ENCODE data around the gene TP53BP2.

TP53BP2 gene

DNA sequence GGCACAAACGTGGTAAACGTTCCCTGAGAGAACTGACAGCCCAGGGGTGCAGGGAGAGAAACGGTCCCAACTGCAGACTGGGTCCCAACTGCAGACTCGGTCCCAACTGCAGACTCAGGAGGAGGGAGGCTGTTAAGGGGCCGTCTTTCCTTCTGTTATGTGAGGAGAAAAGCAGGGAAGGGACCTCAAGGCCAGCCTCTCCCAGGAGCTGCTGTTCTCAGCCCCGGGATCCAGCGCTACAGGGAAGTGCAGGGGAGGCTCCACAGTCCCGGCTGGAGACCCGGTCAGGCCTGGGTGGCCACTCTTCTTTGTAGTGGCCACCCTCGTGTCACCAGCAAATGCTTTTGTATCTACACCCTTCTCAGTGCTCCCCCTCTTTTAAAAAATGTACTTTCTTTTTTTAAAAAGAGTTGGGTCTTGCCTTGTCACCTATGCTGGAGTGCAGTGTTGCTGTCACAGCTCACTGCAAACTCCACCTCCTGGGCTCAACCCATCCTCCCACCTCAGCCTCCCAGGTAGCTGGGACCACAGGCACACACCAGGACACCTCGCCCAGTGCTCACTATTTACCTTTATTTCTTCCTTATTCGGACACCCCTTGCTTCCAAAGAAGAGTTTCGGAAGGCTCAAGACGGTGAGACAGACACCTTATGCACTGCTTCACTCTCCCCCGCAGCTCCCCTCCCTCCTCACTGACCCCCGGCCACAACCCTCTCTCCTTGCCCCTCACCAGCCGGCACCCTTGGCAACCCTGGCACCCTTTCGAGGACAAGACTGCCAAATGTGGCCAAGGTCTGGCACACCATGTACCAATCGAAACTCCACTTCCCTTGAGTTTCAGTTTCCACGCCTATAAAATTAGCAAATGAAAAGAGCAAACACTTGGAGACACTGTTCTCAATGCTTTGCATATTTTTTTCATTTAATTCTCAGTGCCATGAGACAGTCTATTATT is 111.6 kb downstream of the TP53BP2 start:
- no peaks in the 10 kb centered on the region for H3K9me2 ChIP-seq (replicated peaks; ENCODE audit: low read depth, low read length)
- no peaks in the 10 kb centered on the region for H4K20me1 ChIP-seq (ENCODE audit: insufficient read depth, low read length, poor library complexity, severe bottlenecking)
- H3K4me3 ChIP-seq (ENCODE audit: low read length, poor library complexity, severe bottlenecking): no peak overlapping the region
- no peak overlapping the region for H2AFZ ChIP-seq (ENCODE audit: low read length)
- H3K4me1 ChIP-seq (ENCODE audit: insufficient read depth, low read length, poor library complexity, severe bottlenecking): no peaks in the 10 kb centered on the region
- H3K4me2 ChIP-seq (ENCODE audit: low read depth, low read length, poor library complexity, severe bottlenecking): no peak overlapping the region
- no peaks in the 10 kb centered on the region for H3F3A ChIP-seq (ENCODE audit: low read depth)
- H3K9ac ChIP-seq (ENCODE audit: low read depth, low read length, poor library complexity, severe bottlenecking): no peak overlapping the region
- H3K27me3 ChIP-seq (ENCODE audit: insufficient read depth, low read length, poor library complexity, severe bottlenecking): no peaks in the 10 kb centered on the region
- H3K9me3 ChIP-seq (ENCODE audit: insufficient read depth, low read depth, low read length): no peaks in the 10 kb centered on the region
- TF ChIP-seq, protein P1, sequence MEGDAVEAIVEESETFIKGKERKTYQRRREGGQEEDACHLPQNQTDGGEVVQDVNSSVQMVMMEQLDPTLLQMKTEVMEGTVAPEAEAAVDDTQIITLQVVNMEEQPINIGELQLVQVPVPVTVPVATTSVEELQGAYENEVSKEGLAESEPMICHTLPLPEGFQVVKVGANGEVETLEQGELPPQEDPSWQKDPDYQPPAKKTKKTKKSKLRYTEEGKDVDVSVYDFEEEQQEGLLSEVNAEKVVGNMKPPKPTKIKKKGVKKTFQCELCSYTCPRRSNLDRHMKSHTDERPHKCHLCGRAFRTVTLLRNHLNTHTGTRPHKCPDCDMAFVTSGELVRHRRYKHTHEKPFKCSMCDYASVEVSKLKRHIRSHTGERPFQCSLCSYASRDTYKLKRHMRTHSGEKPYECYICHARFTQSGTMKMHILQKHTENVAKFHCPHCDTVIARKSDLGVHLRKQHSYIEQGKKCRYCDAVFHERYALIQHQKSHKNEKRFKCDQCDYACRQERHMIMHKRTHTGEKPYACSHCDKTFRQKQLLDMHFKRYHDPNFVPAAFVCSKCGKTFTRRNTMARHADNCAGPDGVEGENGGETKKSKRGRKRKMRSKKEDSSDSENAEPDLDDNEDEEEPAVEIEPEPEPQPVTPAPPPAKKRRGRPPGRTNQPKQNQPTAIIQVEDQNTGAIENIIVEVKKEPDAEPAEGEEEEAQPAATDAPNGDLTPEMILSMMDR (conservative IDR thresholded peaks at IDR 0.05; ENCODE audit: low read length): no peak
- no peak for TF ChIP-seq EZH2phosphoT487 (IDR thresholded peaks at IDR 0.05; ENCODE audit: borderline replicate concordance)
- H3K36me3 ChIP-seq (ENCODE audit: insufficient read depth, low read length): no peaks in the 10 kb centered on the region
- H3K79me2 ChIP-seq (ENCODE audit: insufficient read depth, low read length): no peaks in the 10 kb centered on the region

DNA sequence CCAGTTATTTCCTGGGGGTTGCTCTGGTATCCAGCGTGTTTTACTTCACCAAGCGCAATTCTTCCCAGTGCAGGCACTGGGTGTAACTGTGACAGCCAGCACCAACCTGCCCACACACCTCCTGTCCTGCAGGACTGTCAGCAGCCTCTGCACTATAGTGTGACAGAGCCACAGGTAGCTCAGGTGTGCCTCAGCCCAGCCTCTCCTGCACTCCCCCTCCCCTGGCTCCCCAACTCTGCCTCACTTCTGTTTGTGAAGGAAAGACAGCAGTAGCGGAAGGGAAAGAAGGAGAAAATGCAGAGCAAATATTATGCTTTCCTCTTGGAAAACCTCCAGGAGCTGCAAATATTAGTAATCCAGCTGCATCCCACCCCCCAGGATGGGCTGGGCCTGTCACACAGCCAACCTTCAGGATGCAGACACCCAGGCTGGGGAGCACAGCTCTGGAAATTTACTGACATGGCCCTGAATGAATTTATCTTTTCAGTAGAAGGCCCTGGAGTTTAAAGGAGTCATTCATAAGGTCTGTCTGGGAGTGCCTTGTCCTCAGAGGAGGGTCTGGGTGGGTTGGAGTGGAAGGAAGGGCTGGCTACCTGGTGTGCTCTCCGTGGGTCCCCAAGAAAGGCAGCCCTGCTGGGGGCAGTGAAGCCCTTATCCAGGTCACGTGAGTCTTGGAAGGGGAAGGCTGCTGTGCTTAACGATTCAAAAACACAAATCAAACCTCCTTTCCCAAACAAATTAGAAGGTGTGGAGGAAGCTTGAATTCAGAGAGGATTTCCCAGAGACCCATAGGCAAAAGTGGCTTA is 112.6 kb downstream of the TP53BP2 start:
- no peaks in the 10 kb centered on the region for H4K20me1 ChIP-seq (ENCODE audit: insufficient read depth, low read length, poor library complexity, severe bottlenecking)
- no peak overlapping the region for H3K4me3 ChIP-seq (ENCODE audit: low read length, poor library complexity, severe bottlenecking)
- no peak overlapping the region for H3K9ac ChIP-seq (ENCODE audit: low read depth, low read length, poor library complexity, severe bottlenecking)
- H3K4me1 ChIP-seq (ENCODE audit: insufficient read depth, low read length, poor library complexity, severe bottlenecking): no peaks in the 10 kb centered on the region
- no peak overlapping the region for H3K4me2 ChIP-seq (ENCODE audit: low read depth, low read length, poor library complexity, severe bottlenecking)
- no peaks in the 10 kb centered on the region for H3K27me3 ChIP-seq (ENCODE audit: insufficient read depth, low read length, poor library complexity, severe bottlenecking)
- no peaks in the 10 kb centered on the region for H3F3A ChIP-seq (ENCODE audit: low read depth)
- H3K9me3 ChIP-seq (ENCODE audit: insufficient read depth, low read depth, low read length): no peaks in the 10 kb centered on the region
- no peaks in the 10 kb centered on the region for H3K36me3 ChIP-seq (ENCODE audit: insufficient read depth, low read length)
- no peaks in the 10 kb centered on the region for H3K9me2 ChIP-seq (replicated peaks; ENCODE audit: low read depth, low read length)
- H2AFZ ChIP-seq (ENCODE audit: low read length): no peak overlapping the region
- no peak for TF ChIP-seq EZH2phosphoT487 (IDR thresholded peaks at IDR 0.05; ENCODE audit: borderline replicate concordance)
- TF ChIP-seq, protein P1 (conservative IDR thresholded peaks at IDR 0.05; ENCODE audit: low read length): no peak
- no peaks in the 10 kb centered on the region for H3K79me2 ChIP-seq (ENCODE audit: insufficient read depth, low read length)

DNA sequence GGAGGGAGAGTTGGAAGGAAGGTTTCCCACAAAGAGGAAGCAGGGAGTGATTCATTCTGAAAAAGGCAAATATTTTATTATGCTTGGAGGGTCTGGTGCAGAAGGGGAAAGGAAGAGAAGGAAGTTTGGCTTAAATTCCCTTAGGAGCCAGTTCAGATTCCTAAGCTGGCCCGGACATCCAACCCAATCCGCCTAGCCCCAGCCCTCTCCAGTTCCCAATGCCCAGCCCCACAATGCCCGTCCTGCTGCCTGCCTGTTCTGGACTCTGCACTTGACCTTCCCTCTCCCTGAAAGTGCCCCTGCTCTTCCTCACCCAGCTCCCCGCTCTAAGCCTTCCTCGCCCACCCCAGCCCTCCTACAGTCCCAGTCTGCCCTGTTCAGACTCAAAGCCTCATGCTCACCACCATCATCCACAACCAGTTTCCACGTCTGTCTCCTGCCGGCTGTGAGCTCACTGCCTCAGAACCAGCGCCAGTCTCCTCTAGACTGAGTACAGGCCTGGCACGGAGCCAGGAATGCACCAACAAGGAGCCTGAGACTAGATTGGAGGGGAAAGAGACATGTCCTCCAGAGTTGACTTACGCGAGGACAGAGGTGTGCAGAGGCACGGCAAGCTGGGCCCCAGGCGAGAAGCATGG is 114.5 kb downstream of the TP53BP2 start:
- no peak overlapping the region for H3K9ac ChIP-seq (ENCODE audit: low read depth, low read length, poor library complexity, severe bottlenecking)

More for the DNA sequence above, 114.5 kb downstream of the TP53BP2 start:
- Histone ChIP-seq H3K79me2 (ENCODE audit: insufficient read depth, low read length) (no peaks in the 10 kb centered on the region), H4K20me1 (ENCODE audit: insufficient read depth, low read length, poor library complexity, severe bottlenecking) (no peaks in the 10 kb centered on the region), H3K9me3 (ENCODE audit: insufficient read depth, low read depth, low read length) (no peaks in the 10 kb centered on the region), H3K4me3 (ENCODE audit: low read length, poor library complexity, severe bottlenecking) (no peak overlapping the region), H2AFZ (ENCODE audit: low read length) (no peak overlapping the region), H3K4me2 (ENCODE audit: low read depth, low read length, poor library complexity, severe bottlenecking) (no peak overlapping the region), H3K27me3 (ENCODE audit: insufficient read depth, low read length, poor library complexity, severe bottlenecking) (no peaks in the 10 kb centered on the region), H3F3A (ENCODE audit: low read depth) (no peaks in the 10 kb centered on the region), H3K36me3 (ENCODE audit: insufficient read depth, low read length) (no peaks in the 10 kb centered on the region), H3K9me2 (replicated peaks; ENCODE audit: low read depth, low read length) (no peaks in the 10 kb centered on the region), H3K4me1 (ENCODE audit: insufficient read depth, low read length, poor library complexity, severe bottlenecking) (peaks cover 10% of the 10 kb centered on the region)
- TF ChIP-seq EZH2phosphoT487 (IDR thresholded peaks at IDR 0.05; ENCODE audit: borderline replicate concordance): no peak
- TF ChIP-seq, protein P1 (conservative IDR thresholded peaks at IDR 0.05; ENCODE audit: low read length): no peak
